Astrocyte (in vitro differentiated cells and primary cell): ENCODE results near the gene ASPHD1. TPM values are rescaled to one million over a fixed set of nuclear protein-coding genes. Genes with fewer than 3 reads are reported as not detected.

Source experiments
- DNase-seq: peaks from one replicate; pipeline ENCODE4 v3.0.0-alpha.2; 2010; ENCODE audit warnings: low read depth
- FAIRE-seq: peaks from 2 replicates; lab custom pipeline; 2011; peaks lifted over from hg19 to GRCh38; lab: Jason Lieb, UNC
- H2AFZ ChIP-seq: 2 replicates; pipeline ENCODE4 v1.6.0; 2012; ENCODE audit warnings: low read depth, low read length, inconsistent platforms
- H3K27ac ChIP-seq: 2 replicates; pipeline ENCODE4 v1.5.1; 2011; ENCODE audit warnings: low read depth, low read length, inconsistent platforms
- H3K27me3 ChIP-seq: 2 replicates; pipeline ENCODE4 v1.6.0; 2011; ENCODE audit warnings: low read length, inconsistent platforms; ENCODE audit not compliant: insufficient read depth
- H3K36me3 ChIP-seq: 2 replicates; pipeline ENCODE4 v1.5.1; 2011; ENCODE audit warnings: low read length, inconsistent platforms; ENCODE audit not compliant: insufficient read depth
- H3K4me1 ChIP-seq: 2 replicates; pipeline ENCODE4 v1.5.1; 2011; ENCODE audit warnings: low read length, inconsistent platforms; ENCODE audit not compliant: insufficient read depth
- H3K4me2 ChIP-seq: 2 replicates; pipeline ENCODE4 v1.6.0; 2012; ENCODE audit warnings: low read length, inconsistent platforms
- H3K4me3 ChIP-seq: 2 replicates; pipeline ENCODE4 v1.5.1; 2011; ENCODE audit warnings: low read depth, mild to moderate bottlenecking, low read length, inconsistent platforms; ENCODE audit not compliant: insufficient read depth
- H3K79me2 ChIP-seq: 2 replicates; pipeline ENCODE4 v1.6.0; 2012; ENCODE audit warnings: mild to moderate bottlenecking, low read length, inconsistent platforms; ENCODE audit not compliant: insufficient read depth
- H3K9ac ChIP-seq: 2 replicates; pipeline ENCODE4 v1.6.0; 2012; ENCODE audit warnings: mild to moderate bottlenecking, low read length, inconsistent platforms
- H3K9me3 ChIP-seq: 2 replicates; pipeline ENCODE4 v1.5.1; 2012; ENCODE audit warnings: low read depth, mild to moderate bottlenecking, low read length, inconsistent platforms; ENCODE audit not compliant: insufficient read depth
- H4K20me1 ChIP-seq: 2 replicates; pipeline ENCODE4 v1.6.0; 2012; ENCODE audit warnings: low read length, inconsistent platforms; ENCODE audit not compliant: insufficient read depth
- H3K27ac Mint-ChIP-seq: one replicate; pipeline ENCODE4 v1.8.0; 2021; ENCODE audit warnings: mild to moderate bottlenecking, mixed read lengths; ENCODE audit not compliant: unreplicated experiment
- H3K27me3 Mint-ChIP-seq: one replicate; pipeline ENCODE4 v1.8.0; 2021; ENCODE audit warnings: low read depth, mixed read lengths; ENCODE audit not compliant: unreplicated experiment
- H3K36me3 Mint-ChIP-seq: one replicate; pipeline ENCODE4 v1.8.0; 2021; ENCODE audit warnings: low read depth, mixed read lengths; ENCODE audit not compliant: unreplicated experiment
- H3K4me1 Mint-ChIP-seq: one replicate; pipeline ENCODE4 v1.8.0; 2021; ENCODE audit warnings: low read depth, mixed read lengths; ENCODE audit not compliant: unreplicated experiment
- H3K4me3 Mint-ChIP-seq: one replicate; pipeline ENCODE4 v1.8.0; 2021; ENCODE audit warnings: mild to moderate bottlenecking, moderate library complexity, mixed read lengths; ENCODE audit not compliant: unreplicated experiment
- H3K9me3 Mint-ChIP-seq: one replicate; pipeline ENCODE4 v1.8.0; 2021; ENCODE audit warnings: mild to moderate bottlenecking, mixed read lengths; ENCODE audit not compliant: unreplicated experiment
- CTCF ChIP-seq: IDR thresholded peaks from 2 replicates; pipeline ENCODE4 v1.5.1; 2011; ENCODE audit warnings: low read depth, mild to moderate bottlenecking, inconsistent platforms, low read length, moderate library complexity; ENCODE audit not compliant: insufficient read depth
- EZH2 ChIP-seq: IDR thresholded peaks from 2 replicates; pipeline ENCODE4 v1.6.1; 2012; ENCODE audit warnings: mild to moderate bottlenecking, low read length, inconsistent platforms; ENCODE audit not compliant: insufficient read depth
- total RNA-seq: library from RNA; stranded (reverse); gene quantifications from 2 replicates; pipeline ENCODE4 v1.2.1, GENCODE V29; 2021

The ASPHD1 gene
- total RNA-seq, 1 donor from 2014 or later: 43.3 TPM

DNA sequence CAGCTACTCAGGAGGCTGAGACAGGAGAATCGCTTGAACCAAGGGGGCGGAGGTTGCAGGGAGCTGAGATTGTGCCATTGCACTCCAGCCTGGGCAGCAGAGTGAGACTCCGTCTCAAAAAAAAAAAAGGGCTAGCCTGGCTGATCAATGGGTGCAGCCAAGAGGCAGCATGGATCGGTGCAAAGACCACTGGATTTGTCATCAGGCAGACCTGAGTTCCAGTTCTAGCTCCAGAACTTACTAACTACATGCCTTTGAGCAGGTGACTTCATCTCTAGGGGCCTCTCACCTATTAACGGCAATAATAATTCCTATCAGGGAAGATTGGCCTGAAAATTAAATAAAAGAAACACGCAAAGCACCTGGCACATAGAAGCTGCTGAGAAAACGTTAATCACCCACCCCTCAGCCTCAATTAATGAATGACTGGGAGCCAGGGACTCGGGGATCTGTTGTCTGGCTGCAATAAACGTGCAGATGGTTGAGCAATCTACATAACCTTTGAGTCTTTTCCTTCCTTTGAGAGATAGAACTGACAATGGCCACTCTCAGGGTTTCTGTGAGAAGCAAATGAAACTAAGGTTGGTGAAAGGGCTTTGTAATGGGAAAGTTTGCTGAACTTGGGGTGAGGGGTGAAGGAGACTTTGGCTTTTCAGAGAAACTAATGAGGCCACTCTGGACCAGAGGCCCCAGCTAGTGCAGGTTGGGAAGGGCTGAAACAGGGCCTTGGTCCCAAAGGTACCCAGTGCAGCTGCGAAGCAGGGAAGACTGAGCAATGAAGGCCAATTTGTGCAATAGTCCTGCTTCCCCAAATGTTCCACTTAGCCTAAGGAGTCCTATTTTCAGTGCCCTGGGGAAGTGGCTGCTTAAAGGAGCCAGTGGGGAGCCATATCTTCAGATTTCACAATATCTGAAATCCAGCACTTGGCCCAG lies 8.5 kb upstream of the ASPHD1 start:
- Histone ChIP-seq H4K20me1 (no peaks in the 10 kb centered on the region), H3K27ac (no peak overlapping the region), H2AFZ (no peak overlapping the region), H3K4me2 (no peak overlapping the region), H3K79me2 (no peaks in the 10 kb centered on the region), H3K9ac (no peak overlapping the region), H3K4me1 (no peaks in the 10 kb centered on the region), H3K27me3 (no peaks in the 10 kb centered on the region), H3K36me3 (no peaks in the 10 kb centered on the region), H3K9me3 (no peaks in the 10 kb centered on the region), H3K4me3 (no peak overlapping the region)
- FAIRE-seq (no peak), DNase-seq (no peak)
- H3K4me1 Mint-ChIP-seq: no peaks in the 10 kb centered on the region
- H3K36me3 Mint-ChIP-seq: peaks cover 8% of the 10 kb centered on the region
- H3K4me3 Mint-ChIP-seq: no peak overlapping the region
- TF ChIP-seq EZH2: no peak
- no peaks in the 10 kb centered on the region for H3K9me3 Mint-ChIP-seq
- H3K27me3 Mint-ChIP-seq: no peaks in the 10 kb centered on the region
- no peak overlapping the region for H3K27ac Mint-ChIP-seq

DNA sequence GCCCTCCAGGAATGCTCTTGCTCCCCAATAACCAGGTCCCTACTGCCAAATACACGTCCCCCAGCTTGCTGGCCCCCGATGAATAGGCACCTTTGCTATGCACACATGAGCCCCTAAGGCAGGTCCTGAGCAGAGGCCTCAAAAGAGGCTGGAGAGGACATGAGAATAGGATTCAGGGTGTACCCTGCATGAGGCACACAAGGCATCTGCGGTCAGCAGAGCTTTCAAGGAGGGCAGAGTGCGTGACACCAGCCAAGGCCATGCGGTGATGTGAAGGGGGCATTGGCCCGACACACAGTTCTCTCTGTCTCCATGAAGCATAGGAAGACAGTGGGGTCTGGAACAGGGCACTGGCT lies 7.9 kb upstream of the ASPHD1 start:
- Histone ChIP-seq H3K27ac (no peak overlapping the region), H3K27me3 (peaks cover 2% of the 10 kb centered on the region), H2AFZ (no peak overlapping the region), H3K4me2 (no peak overlapping the region), H4K20me1 (peaks cover 3% of the 10 kb centered on the region), H3K9ac (no peak overlapping the region), H3K9me3 (no peaks in the 10 kb centered on the region), H3K79me2 (no peaks in the 10 kb centered on the region), H3K4me3 (no peak overlapping the region), H3K4me1 (no peaks in the 10 kb centered on the region), H3K36me3 (no peaks in the 10 kb centered on the region)
- no peaks in the 10 kb centered on the region for H3K4me1 Mint-ChIP-seq
- H3K9me3 Mint-ChIP-seq: no peaks in the 10 kb centered on the region
- TF ChIP-seq EZH2 (no peak), CTCF (no peak)
- H3K27ac Mint-ChIP-seq: no peak overlapping the region
- FAIRE-seq (no peak), DNase-seq (no peak)
- no peak overlapping the region for H3K4me3 Mint-ChIP-seq
- no peaks in the 10 kb centered on the region for H3K27me3 Mint-ChIP-seq
- H3K36me3 Mint-ChIP-seq: peaks cover 8% of the 10 kb centered on the region

GRCh38 chr16:29893553-29893952 lies 6.7 kb upstream of the ASPHD1 start:
- no peak overlapping the region for H3K27ac Mint-ChIP-seq
- Histone ChIP-seq H3K27ac (no peak overlapping the region), H3K79me2 (no peaks in the 10 kb centered on the region), H3K9ac (no peak overlapping the region), H3K27me3 (peaks cover 6% of the 10 kb centered on the region), H3K9me3 (no peaks in the 10 kb centered on the region), H3K4me1 (peaks cover 5% of the 10 kb centered on the region), H3K4me3 (no peak overlapping the region), H3K36me3 (no peaks in the 10 kb centered on the region), H3K4me2 (no peak overlapping the region), H2AFZ (no peak overlapping the region), H4K20me1 (peaks cover 6% of the 10 kb centered on the region)
- FAIRE-seq (no peak), DNase-seq (no peak)
- no peaks in the 10 kb centered on the region for H3K27me3 Mint-ChIP-seq
- TF ChIP-seq CTCF: no peak
- no peak for TF ChIP-seq EZH2
- peaks cover 8% of the 10 kb centered on the region for H3K36me3 Mint-ChIP-seq
- H3K4me1 Mint-ChIP-seq: peaks cover 6% of the 10 kb centered on the region
- no peaks in the 10 kb centered on the region for H3K9me3 Mint-ChIP-seq
- H3K4me3 Mint-ChIP-seq: no peak overlapping the region
